ENCODE measurements around the gene MTRFR. TPM values are rescaled to one million over a fixed set of nuclear protein-coding genes. Genes with fewer than 3 reads are reported as not detected.

The MTRFR gene
- total RNA-seq, 2 experiments from 2014 or later: 28.2 to 30.0 TPM

GRCh38 chr12:123265851-123266678 lies 32.8 kb downstream of the MTRFR start:
- H3K27me3 Mint-ChIP-seq (ENCODE audit: low read depth): no peaks in the 10 kb centered on the region
- ChIA-PET CTCF (interaction anchor here (1.0 to 1.9 kb wide), 2 partner anchors 99 to 316 kb away, joined by 3 to 7 read pairs; no protein-coding TSS in a partner anchor), POLR2A (no interaction called here)

DNA sequence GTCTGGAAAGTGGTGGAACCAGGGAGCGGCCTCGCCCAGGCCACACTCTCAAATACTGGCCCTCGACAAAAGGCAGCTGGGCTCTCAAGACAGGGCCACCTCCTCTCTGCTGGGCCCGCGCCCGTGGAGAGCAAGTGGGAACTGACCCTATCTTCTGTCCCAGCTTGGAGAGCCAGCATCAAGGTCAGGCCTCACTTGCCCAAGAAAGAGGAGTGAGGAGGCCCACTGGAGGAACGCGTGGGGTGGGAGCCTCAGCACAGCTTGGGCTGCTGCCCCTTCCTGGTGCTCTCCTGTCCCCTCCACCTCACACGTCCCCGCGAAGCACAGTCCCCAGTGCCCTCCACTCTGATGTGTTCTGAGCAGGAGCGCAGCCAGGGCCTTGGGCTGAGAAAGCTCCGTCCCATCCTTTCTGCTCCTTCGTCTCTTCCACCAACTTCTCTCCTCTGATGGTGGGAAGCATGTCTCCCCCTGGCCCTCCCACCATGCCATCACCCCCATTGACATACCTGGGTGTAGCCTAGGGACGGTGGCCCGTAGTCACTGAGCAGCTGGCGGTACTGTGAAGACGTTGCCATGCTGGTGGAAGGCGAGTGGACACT lies 33.5 kb downstream of the MTRFR start:
- Mint-ChIP-seq H3K27me3 (ENCODE audit: low read depth) (no peaks in the 10 kb centered on the region), H3K4me1 (ENCODE audit: low read depth) (peaks cover 30% of the 10 kb centered on the region), H3K27ac (no peak overlapping the region), H3K36me3 (ENCODE audit: low read depth) (peaks cover 5% of the 10 kb centered on the region), H3K4me3 (no peak overlapping the region), H3K9me3 (ENCODE audit: insufficient read depth) (no peaks in the 10 kb centered on the region)
- ChIA-PET POLR2A (interaction anchor here (1.2 kb wide), 1 partner anchor 34 kb away, joined by 7 read pairs; the partner anchor contains the start of genes MPHOSPH9 and MTRFR), CTCF (interaction anchor here (0.5 to 2.9 kb wide), 3 partner anchors 25 to 98 kb away, joined by 3 to 13 read pairs (median 3); no protein-coding TSS in a partner anchor)
- DNase-seq (no peak), ATAC-seq (no peak)

More at GRCh38 chr12:123265851-123266678, 32.8 kb downstream of the MTRFR start:
- no peak overlapping the region for H3K4me3 Mint-ChIP-seq
- H3K4me1 Mint-ChIP-seq (ENCODE audit: low read depth): peaks cover 32% of the 10 kb centered on the region
- no peak for DNase-seq
- H3K27ac Mint-ChIP-seq: no peak overlapping the region
- no peaks in the 10 kb centered on the region for H3K9me3 Mint-ChIP-seq (ENCODE audit: insufficient read depth)
- H3K36me3 Mint-ChIP-seq (ENCODE audit: low read depth): peaks cover 9% of the 10 kb centered on the region
- no peak for ATAC-seq

- no peak for ATAC-seq
- H3K36me3 Mint-ChIP-seq (ENCODE audit: low read depth): peaks cover 5% of the 10 kb centered on the region
- POLR2A ChIA-PET: interaction anchor here (1.2 kb wide), 1 partner anchor 35 kb away, joined by 7 read pairs; the partner anchor contains the start of genes MPHOSPH9 and MTRFR
- H3K4me3 Mint-ChIP-seq: no peak overlapping the region
- no peak for DNase-seq
- H3K9me3 Mint-ChIP-seq (ENCODE audit: insufficient read depth): no peaks in the 10 kb centered on the region
- H3K27me3 Mint-ChIP-seq (ENCODE audit: low read depth): no peaks in the 10 kb centered on the region
- peaks cover 29% of the 10 kb centered on the region for H3K4me1 Mint-ChIP-seq (ENCODE audit: low read depth)
- CTCF ChIA-PET: interaction anchor here (0.5 to 2.9 kb wide), 3 partner anchors 26 to 98 kb away, joined by 3 to 13 read pairs (median 3); no protein-coding TSS in a partner anchor
- H3K27ac Mint-ChIP-seq: peak overlapping the region; percentile 57
Measured at GRCh38 chr12:123267335-123267920, 34.2 kb downstream of the MTRFR start.

DNA sequence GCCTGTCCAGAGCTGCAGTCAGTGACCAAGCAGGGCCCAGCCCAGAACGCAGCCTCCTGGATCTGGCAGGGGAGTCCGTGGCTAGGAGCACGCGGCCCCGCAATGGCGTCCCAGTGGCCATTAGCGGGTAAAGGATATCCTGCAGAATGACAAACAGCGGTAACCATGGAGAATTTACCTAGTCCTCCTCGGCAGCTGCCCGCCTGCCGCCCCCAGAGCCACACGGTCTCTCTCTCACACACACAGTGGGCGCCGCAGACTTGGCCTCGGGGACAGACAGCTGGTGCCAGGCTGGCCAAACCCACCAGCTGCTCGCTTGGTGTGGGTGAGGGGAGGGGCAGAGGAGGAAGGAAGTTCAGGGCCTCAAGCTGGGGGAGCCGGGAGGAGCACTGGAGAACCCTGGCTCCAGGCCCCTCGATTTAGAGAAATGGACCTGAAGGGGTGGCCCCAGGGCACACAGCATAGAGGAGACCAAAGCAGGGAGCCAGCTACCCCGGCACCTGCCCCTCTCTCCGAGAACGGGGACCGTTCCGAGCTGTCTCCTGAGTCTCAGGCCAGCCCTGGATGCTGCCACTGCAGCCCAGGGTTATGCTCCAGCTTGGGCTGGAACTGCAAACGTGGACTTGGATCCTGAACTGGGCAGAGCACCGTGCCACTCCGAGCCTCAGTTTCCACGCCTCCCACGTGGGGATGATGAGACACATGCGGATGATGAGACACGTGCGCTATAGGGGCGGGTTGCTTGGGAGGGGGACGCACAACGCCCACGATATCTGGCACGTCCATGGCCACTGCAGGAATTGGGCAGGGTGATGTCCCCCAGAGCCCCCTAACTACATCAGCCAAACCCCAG lies 35.0 kb downstream of the MTRFR start:
- Mint-ChIP-seq H3K36me3 (ENCODE audit: low read depth) (peaks cover 2% of the 10 kb centered on the region), H3K27me3 (ENCODE audit: low read depth) (no peaks in the 10 kb centered on the region), H3K27ac (peak overlapping the region; percentile 52), H3K9me3 (ENCODE audit: insufficient read depth) (no peaks in the 10 kb centered on the region), H3K4me1 (ENCODE audit: low read depth) (peaks cover 32% of the 10 kb centered on the region), H3K4me3 (peak overlapping the region; percentile 40)
- POLR2A ChIA-PET: interaction anchor here (1.2 to 2.3 kb wide), 2 partner anchors 35 kb away, joined by 7 to 12 read pairs; partner anchors contain the start of genes MPHOSPH9 and MTRFR
- ATAC-seq (no peak), DNase-seq (no peak)
- CTCF ChIA-PET: interaction anchor here (0.6 to 2.9 kb wide), 2 partner anchors 30 to 314 kb away, joined by 5 to 13 read pairs; no protein-coding TSS in a partner anchor

DNA sequence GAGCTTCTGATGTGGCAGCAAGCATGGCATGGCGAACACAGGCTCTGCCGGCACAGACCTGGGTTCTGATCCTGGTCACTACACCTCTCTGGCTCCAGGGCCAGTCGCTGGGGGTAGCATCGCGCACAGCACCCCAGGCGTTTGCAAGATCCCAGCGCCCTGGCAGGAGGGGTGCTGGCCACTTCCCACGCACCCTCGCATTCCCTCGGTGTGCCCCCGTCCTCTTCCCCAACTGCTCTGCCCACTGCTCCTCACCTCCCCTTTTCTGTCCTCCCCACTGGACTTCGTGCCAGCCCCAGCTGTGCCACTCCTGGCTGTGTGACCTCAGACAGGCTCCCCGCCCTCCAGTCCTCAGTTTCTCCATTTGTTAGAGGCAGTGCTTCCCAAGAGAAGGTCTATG lies 35.6 kb downstream of the MTRFR start:
- no peaks in the 10 kb centered on the region for H3K9me3 Mint-ChIP-seq (ENCODE audit: insufficient read depth)

DNA sequence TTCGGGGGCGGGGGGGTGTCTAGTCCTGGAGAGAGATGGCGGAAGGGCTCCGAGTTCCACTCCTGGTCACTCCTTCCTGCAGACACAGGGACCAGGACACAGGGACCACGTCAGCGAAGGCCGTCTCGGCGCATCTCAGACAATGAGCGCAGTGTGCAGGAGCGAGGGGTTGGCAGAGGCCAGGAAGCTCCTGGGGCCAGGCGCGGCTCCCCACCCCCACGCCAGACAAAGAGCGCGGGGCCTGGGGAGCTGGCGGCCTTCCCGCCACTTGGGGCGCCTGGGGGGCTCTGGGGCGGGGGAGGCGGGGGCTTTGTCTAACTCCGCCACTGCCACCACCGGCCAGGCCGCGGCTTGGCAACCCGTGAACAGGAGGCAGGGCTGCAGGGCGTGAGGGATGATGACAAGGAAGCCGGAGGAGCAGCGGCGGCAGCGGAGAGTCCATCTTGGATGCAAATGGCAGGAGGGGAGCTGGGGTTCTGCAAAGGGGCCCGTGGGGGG lies 36.2 kb downstream of the MTRFR start:
- Mint-ChIP-seq H3K27me3 (ENCODE audit: low read depth) (no peaks in the 10 kb centered on the region), H3K36me3 (ENCODE audit: low read depth) (peaks cover under 1% of the 10 kb centered on the region), H3K27ac (peak overlapping the region; percentile 88), H3K9me3 (ENCODE audit: insufficient read depth) (no peaks in the 10 kb centered on the region), H3K4me1 (ENCODE audit: low read depth) (peaks cover 32% of the 10 kb centered on the region), H3K4me3 (peak overlapping the region; percentile 84)
- DNase-seq (peak; percentile 57), ATAC-seq (peak; percentile 10)
- ChIA-PET CTCF (interaction anchor here (0.8 to 2.9 kb wide), 11 partner anchors 8 to 333 kb away, joined by 3 to 13 read pairs (median 4); partner anchors contain the start of genes DDX55, KMT5A, MPHOSPH9 and MTRFR), POLR2A (interaction anchor here (0.6 to 2.3 kb wide), 6 partner anchors 11 to 313 kb away, joined by 3 to 12 read pairs (median 4); partner anchors contain the start of genes KMT5A, MPHOSPH9, MTRFR and SBNO1)

More for the DNA sequence above, 35.6 kb downstream of the MTRFR start:
- Mint-ChIP-seq H3K36me3 (ENCODE audit: low read depth) (peaks cover 2% of the 10 kb centered on the region), H3K27ac (peak overlapping the region; percentile 46), H3K4me3 (peak overlapping the region; percentile 43), H3K4me1 (ENCODE audit: low read depth) (peaks cover 32% of the 10 kb centered on the region), H3K27me3 (ENCODE audit: low read depth) (no peaks in the 10 kb centered on the region)
- ChIA-PET POLR2A (interaction anchor here (2.3 kb wide), 1 partner anchor 36 kb away, joined by 12 read pairs; the partner anchor contains the start of genes MPHOSPH9 and MTRFR), CTCF (interaction anchor here (0.6 to 2.9 kb wide), 5 partner anchors 19 to 313 kb away, joined by 3 to 13 read pairs (median 5); partner anchors contain the start of gene SBNO1)
- no peak for DNase-seq
- ATAC-seq: no peak

GRCh38 chr12:123269896-123270213 lies 36.6 kb downstream of the MTRFR start:
- Mint-ChIP-seq H3K4me3 (peak overlapping the region; percentile 84), H3K27me3 (ENCODE audit: low read depth) (no peaks in the 10 kb centered on the region), H3K9me3 (ENCODE audit: insufficient read depth) (no peaks in the 10 kb centered on the region), H3K4me1 (ENCODE audit: low read depth) (peaks cover 32% of the 10 kb centered on the region), H3K36me3 (ENCODE audit: low read depth) (no peaks in the 10 kb centered on the region), H3K27ac (peak overlapping the region; percentile 88)
- ATAC-seq (no peak), DNase-seq (no peak)
- CTCF ChIA-PET: interaction anchor here (0.8 to 2.9 kb wide), 10 partner anchors 9 to 332 kb away, joined by 3 to 13 read pairs (median 4); partner anchors contain the start of genes DDX55, KMT5A, MPHOSPH9 and MTRFR
- POLR2A ChIA-PET: interaction anchor here (0.6 to 2.3 kb wide), 6 partner anchors 12 to 312 kb away, joined by 3 to 12 read pairs (median 4); partner anchors contain the start of genes KMT5A, MPHOSPH9, MTRFR and SBNO1

GRCh38 chr12:123270214-123271000 lies 37.2 kb downstream of the MTRFR start:
- Mint-ChIP-seq H3K4me3 (peak overlapping the region; percentile 84), H3K36me3 (ENCODE audit: low read depth) (no peaks in the 10 kb centered on the region), H3K27me3 (ENCODE audit: low read depth) (no peaks in the 10 kb centered on the region), H3K9me3 (ENCODE audit: insufficient read depth) (no peaks in the 10 kb centered on the region), H3K27ac (peak overlapping the region; percentile 88), H3K4me1 (ENCODE audit: low read depth) (peaks cover 32% of the 10 kb centered on the region)
- ChIA-PET POLR2A (interaction anchor here (0.8 to 2.3 kb wide), 5 partner anchors 12 to 312 kb away, joined by 3 to 12 read pairs (median 4); partner anchors contain the start of genes KMT5A, MPHOSPH9, MTRFR and SBNO1), CTCF (interaction anchor here (0.8 to 1.9 kb wide), 10 partner anchors 9 to 332 kb away, joined by 3 to 6 read pairs (median 3); partner anchors contain the start of genes DDX55, KMT5A, MPHOSPH9 and MTRFR)
- no peak for DNase-seq
- peak; percentile 12 for ATAC-seq

DNA sequence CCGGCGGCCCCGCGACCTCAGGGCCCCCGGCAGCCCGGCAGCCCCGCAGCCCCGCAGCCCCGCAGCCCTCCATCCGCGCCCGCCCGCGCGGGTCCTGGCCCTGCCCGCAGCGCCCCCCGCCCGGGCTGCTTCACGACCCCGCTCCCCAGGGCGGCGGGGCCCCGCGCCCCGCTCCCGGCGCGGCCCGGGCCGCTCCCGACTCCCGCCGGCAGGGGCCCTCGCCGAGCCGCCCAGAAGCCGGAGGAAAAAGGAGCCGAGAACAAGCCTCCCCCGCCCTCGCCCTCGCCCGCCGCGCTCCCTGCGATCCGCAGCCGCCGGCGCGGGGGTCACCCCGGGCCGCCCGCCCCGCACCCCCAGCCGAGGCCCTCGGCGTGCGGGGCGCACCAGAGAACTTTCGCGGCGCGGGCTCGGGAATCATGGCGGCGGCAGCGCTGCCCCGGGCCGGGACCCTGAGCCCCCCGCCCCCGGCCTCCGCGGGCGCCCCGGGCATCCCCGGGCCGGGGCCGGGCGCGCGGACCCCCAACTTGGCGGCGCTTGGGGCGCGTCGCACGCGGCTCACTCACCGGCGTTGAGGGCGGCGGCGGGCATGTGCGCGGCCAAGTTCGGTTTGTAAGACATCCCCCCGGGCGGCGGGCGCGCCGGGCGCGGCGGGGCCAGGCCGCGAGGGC lies 37.9 kb downstream of the MTRFR start:
- ATAC-seq (peak; percentile 78), DNase-seq (peak; percentile 82)
- no peak overlapping the region for H3K4me3 Mint-ChIP-seq
- H3K4me1 Mint-ChIP-seq (ENCODE audit: low read depth): peaks cover 32% of the 10 kb centered on the region
- H3K27ac Mint-ChIP-seq: no peak overlapping the region
- POLR2A ChIA-PET: interaction anchor here (1.4 to 1.5 kb wide), 2 partner anchors 94 to 113 kb away, joined by 4 to 5 read pairs; partner anchors contain the start of genes KMT5A and SBNO1
- CTCF ChIA-PET: interaction anchor here (0.8 to 1.8 kb wide), 2 partner anchors 37 to 97 kb away, joined by 3 to 6 read pairs; partner anchors contain the start of genes MPHOSPH9 and MTRFR
- H3K9me3 Mint-ChIP-seq (ENCODE audit: insufficient read depth): no peaks in the 10 kb centered on the region
- no peaks in the 10 kb centered on the region for H3K27me3 Mint-ChIP-seq (ENCODE audit: low read depth)
- H3K36me3 Mint-ChIP-seq (ENCODE audit: low read depth): no peaks in the 10 kb centered on the region

All from activated CD8-positive, alpha-beta T cell treated with anti-CD3 and anti-CD28 coated beads, Interleukin-2, amount 10 ng/mL, durations not matched to agents 7 days and 5 days (primary cell).